HepG2 (cell line): ENCODE measurements around the gene TMEM63C. TPM values are rescaled to one million over a fixed set of nuclear protein-coding genes. Genes with fewer than 3 reads are reported as not detected.

Experiments
- ATAC-seq: fragments of 200-7000 bp; cut with Tn5 transposase; 3 replicates; pipeline ENCODE4 v1.9.1; 2020; ENCODE audit warnings: mild to moderate bottlenecking, moderate library complexity
- BruUV-seq: library from RNA; stranded (reverse); fragments of 400-500 nt; replicated peaks from 2 replicates; lab custom pipeline; 2021; lab: Mats Ljungman, UMichigan
- CTCF ChIA-PET: fragments of 300-600 bp; formaldehyde crosslinking; extraction: SDS; loops from one replicate; lab custom pipeline; 2021; ENCODE audit warnings: low total read pairs, inconsistent platforms, low intra/inter-chr PET ratio; lab: Yijun Ruan, JAX
- POLR2A ChIA-PET: fragments of 350-600 bp; sonication (Branson Sonifier 250); formaldehyde crosslinking; loops from one replicate; lab custom pipeline; 2020; ENCODE audit warnings: antibody characterized with exemption, inconsistent platforms; lab: Yijun Ruan, JAX
- DNase-seq: peaks from one replicate; pipeline ENCODE4 v3.0.0-alpha.2; 2015; ENCODE audit warnings: low spot score
- FAIRE-seq: peaks from 3 replicates; lab custom pipeline; 2011; peaks lifted over from hg19 to GRCh38; lab: Jason Lieb, UNC
- H2AFZ ChIP-seq: one replicate; pipeline ENCODE4 v1.6.1; 2011; ENCODE audit warnings: low read length, inconsistent platforms
- H3K27ac ChIP-seq: fragments of 300-600 bp; 3 replicates; pipeline ENCODE4 v1.8.0; 2011; ENCODE audit warnings: mixed run types, mild to moderate bottlenecking, mixed read lengths, low read length, inconsistent platforms; ENCODE audit not compliant: insufficient read depth; ENCODE audit errors: extremely low read length
- H3K27me3 ChIP-seq, 2 experiments: fragments of 200-600 bp in 1 of 2; 2 replicates in 1 of 2; 3 replicates in 1 of 2; pipeline versions ENCODE4 v1.6.0 to v1.8.0; 2011; ENCODE audit warnings: low read length in 2 of 2, mild to moderate bottlenecking in 2 of 2, moderate library complexity in 2 of 2, inconsistent platforms in 1 of 2; ENCODE audit not compliant: insufficient read depth in 2 of 2, control insufficient read depth in 1 of 2
- H3K36me3 ChIP-seq, 2 experiments: fragments of 200-600 bp in 1 of 2; replicated peaks in 1 of 2; 2 replicates in 1 of 2; 3 replicates in 1 of 2; pipeline versions ENCODE4 v1.5.1 to v1.8.0; 2011; ENCODE audit warnings: low read length in 2 of 2, inconsistent platforms in 1 of 2; ENCODE audit not compliant: insufficient read depth in 2 of 2, control insufficient read depth in 1 of 2
- H3K4me1 ChIP-seq: 2 replicates; pipeline ENCODE4 v1.5.1; 2012; ENCODE audit warnings: low read length, inconsistent platforms; ENCODE audit not compliant: insufficient read depth
- H3K4me2 ChIP-seq: 2 replicates; pipeline ENCODE4 v1.6.0; 2011; ENCODE audit warnings: low read depth, low read length, inconsistent platforms
- H3K4me3 ChIP-seq, 3 experiments: fragments of 200-600 bp in 1 of 3; sonication (generic), shearing (Covaris generic) in 1 of 3; replicated peaks in 1 of 3; 2 replicates each; pipeline ENCODE4 v1.5.1; 2011 to 2016; ENCODE audit warnings: low read length in 3 of 3, inconsistent platforms in 2 of 3, low read depth in 2 of 3, mild to moderate bottlenecking in 2 of 3, control low read depth in 1 of 3, mixed read lengths in 1 of 3; ENCODE audit not compliant: insufficient read depth in 1 of 3
- H3K79me2 ChIP-seq: one replicate; pipeline ENCODE4 v1.6.1; 2011; ENCODE audit warnings: low read length, inconsistent platforms; ENCODE audit not compliant: insufficient read depth
- H3K9ac ChIP-seq: 2 replicates; pipeline ENCODE4 v1.6.0; 2011; ENCODE audit warnings: mild to moderate bottlenecking, low read depth, low read length, inconsistent platforms; ENCODE audit not compliant: insufficient read depth
- H3K9me3 ChIP-seq: 2 replicates; pipeline ENCODE4 v1.5.1; 2012; ENCODE audit warnings: mild to moderate bottlenecking, low read length
- H4K20me1 ChIP-seq: 2 replicates; pipeline ENCODE4 v1.6.0; 2011; ENCODE audit warnings: inconsistent platforms, mild to moderate bottlenecking, low read length, moderate library complexity; ENCODE audit not compliant: insufficient read depth
- HNRNPH1 ChIP-seq: fragments of 200-400 bp; formaldehyde crosslinking; optimal IDR thresholded peaks from 2 replicates; pipeline ENCODE3; 2017; ENCODE audit warnings: mild to moderate bottlenecking, low read depth, low read length
- KLF9 ChIP-seq: IDR thresholded peaks from 2 replicates; pipeline ENCODE4 v1.6.1; 2016; ENCODE audit warnings: low read depth
- PITX1 ChIP-seq: sonication (generic); formaldehyde crosslinking; IDR thresholded peaks from 2 replicates; pipeline ENCODE4 v1.5.1; 2020; ENCODE audit warnings: mild to moderate bottlenecking, missing genetic modification reagents
- RARG ChIP-seq: sonication (generic); formaldehyde crosslinking; IDR thresholded peaks from 2 replicates; pipeline ENCODE4 v1.4.0; 2020; ENCODE audit warnings: low read depth, mild to moderate bottlenecking, missing genetic modification reagents
- SALL1 ChIP-seq: sonication (generic); formaldehyde crosslinking; IDR thresholded peaks from 2 replicates; pipeline ENCODE4 v1.8.0; 2022; ENCODE audit warnings: mild to moderate bottlenecking, missing genetic modification reagents
- SP140L ChIP-seq: sonication (generic); formaldehyde crosslinking; IDR thresholded peaks from 2 replicates; pipeline ENCODE4 v1.4.0; 2020; ENCODE audit warnings: missing genetic modification reagents, borderline replicate concordance
- ZNF331 ChIP-seq: sonication (generic); formaldehyde crosslinking; IDR thresholded peaks from 2 replicates; pipeline ENCODE4 v1.4.0; 2020; ENCODE audit warnings: missing genetic modification reagents
- ZNF33A ChIP-seq: sonication (generic); formaldehyde crosslinking; IDR thresholded peaks from 2 replicates; pipeline ENCODE4 v1.5.1; 2020; ENCODE audit warnings: missing genetic modification reagents, mild to moderate bottlenecking, moderate library complexity, borderline replicate concordance
- ZNF768 ChIP-seq: sonication (generic); formaldehyde crosslinking; IDR thresholded peaks from 2 replicates; pipeline ENCODE4 v1.4.0; 2020; ENCODE audit warnings: missing genetic modification reagents
- WGBS: methylation state at CpG from one replicate; pipeline ENCODE4 v1.1.6; 2017; ENCODE audit warnings: low lambda C conversion rate; 5-methylcytosine and 5-hydroxymethylcytosine counted together
- in situ Hi-C: cut with HindIII; loops from 2 replicates; pipeline ENCODE4 v1.10.0; 2017; ENCODE audit warnings: low pct_unique_long_range_greater_than_20kb; ENCODE audit not compliant: extremely low pct_ligation_motif_present
- intact Hi-C: fragments of 100-400 bp; cut with micrococcal nuclease; formaldehyde crosslinking; loops from one replicate; pipeline ENCODE4 v1.10.0; 2022; ENCODE audit not compliant: unreplicated experiment
- polyA plus RNA-seq, 8 experiments: library from polyadenylated mRNA; depleted of rRNA in 3 of 8; stranded (reverse) in 7 of 8; unstranded in 1 of 8; fragments of >200 nt; fragmentation: Illumina TruSeq in 4 of 8; extraction: Trizol in 4 of 8; gene quantifications; 2 replicates each; pipeline versions ENCODE4 v1.2.1 to v1.2.3, GENCODE V29; 2011 to 2016; ENCODE audit warnings: low read depth in 4 of 8, missing spikeins in 1 of 8, mixed read lengths in 1 of 8; ENCODE audit not compliant: insufficient read depth in 1 of 8
- total RNA-seq, 5 experiments: library from RNA; depleted of rRNA; stranded (reverse); fragments of >200 nt; fragmentation: Illumina TruSeq; extraction: Trizol; gene quantifications; 2 replicates each; pipeline ENCODE4 v1.2.3, GENCODE V29; 2016; ENCODE audit warnings: low read depth in 1 of 5
- TF ChIP-seq, protein P1 (sequence below): sonication (generic); formaldehyde crosslinking; IDR thresholded peaks from 2 replicates; pipeline ENCODE4 v1.8.1; 2023; ENCODE audit warnings: mild to moderate bottlenecking, moderate library complexity, missing genetic modification reagents
- TF ChIP-seq, protein P2 (sequence below): sonication (generic); formaldehyde crosslinking; IDR thresholded peaks from 2 replicates; pipeline ENCODE4 v1.4.0; 2020; ENCODE audit warnings: missing genetic modification reagents
- TF ChIP-seq, protein P3 (sequence below): sonication (generic); formaldehyde crosslinking; IDR thresholded peaks from 2 replicates; pipeline ENCODE4 v1.4.0; 2020; ENCODE audit warnings: missing genetic modification reagents

Gene TMEM63C
- total and polyA plus RNA-seq, 2 of the 13 experiments (the other 11 are each of a cell fraction or from before 2014, with no cell fraction given), result 0.17 to 0.27 TPM

DNA sequence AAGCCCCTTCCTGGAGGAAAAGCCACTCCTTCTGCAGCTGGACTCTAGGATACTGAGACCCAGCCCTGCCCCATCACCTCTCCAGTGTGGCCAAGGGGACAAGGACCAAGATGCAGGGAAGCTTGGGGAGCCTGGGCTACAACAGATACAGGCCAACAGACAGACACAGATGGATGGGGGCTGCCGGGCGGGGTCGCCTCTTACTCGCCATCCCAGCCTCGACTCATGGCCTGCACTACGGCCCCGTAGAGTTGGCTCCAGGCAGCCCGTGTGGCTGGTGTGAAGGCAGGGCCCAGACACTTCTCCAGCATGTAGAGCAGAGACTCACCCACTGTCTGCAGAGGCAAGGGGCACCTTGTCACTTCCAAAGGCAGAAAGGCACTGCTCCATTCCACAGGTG, 84.7 kb downstream of the TMEM63C start:
- no peak overlapping the region for H2AFZ ChIP-seq
- POLR2A ChIA-PET, result no interaction called here
- no TSS peak for BruUV-seq
- 25% methylated on average over 8 of the region's 8 CpGs for WGBS
- FAIRE-seq (no peak), DNase-seq (no peak), ATAC-seq (no peak)
- H3K9ac ChIP-seq, result no peak overlapping the region
- CTCF ChIA-PET, result no interaction called here
- H4K20me1 ChIP-seq, result peaks cover 2% of the 10 kb centered on the region; the same call in 1 of the 2 replicates
- no peak for TF ChIP-seq ZNF33A
- TF ChIP-seq, protein P1, sequence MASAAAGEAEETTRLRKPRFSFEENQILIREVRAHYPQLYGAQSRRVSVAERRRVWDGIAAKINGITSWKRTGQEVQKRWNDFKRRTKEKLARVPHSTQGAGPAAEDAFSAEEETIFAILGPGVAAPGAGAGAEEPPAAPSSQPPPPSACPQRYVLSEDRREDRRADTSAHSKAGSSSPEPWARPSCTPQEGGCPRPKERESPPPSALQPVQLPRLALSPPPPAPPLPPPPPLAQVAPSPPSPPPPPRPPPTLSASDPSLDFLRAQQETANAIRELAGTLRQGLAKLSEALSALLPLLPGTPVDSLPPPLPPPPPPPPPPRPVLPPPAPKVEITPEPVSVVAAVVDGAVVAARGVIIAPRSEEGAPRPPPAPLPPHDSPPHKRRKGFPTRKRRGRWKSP (CRISPR knock-in tag), result no peak
- no peak for TF ChIP-seq SALL1
- no peak for TF ChIP-seq RARG (CRISPR knock-in tag)
- TF ChIP-seq KLF9, result no peak
- TF ChIP-seq HNRNPH1, result no peak
- intact Hi-C loops, result no loop called here
- in situ Hi-C loops, result no loop called here
- no peaks in the 10 kb centered on the region for H3K79me2 ChIP-seq
- H3K4me2 ChIP-seq, result no peak overlapping the region
- H3K9me3 ChIP-seq, result no peaks in the 10 kb centered on the region
- no peaks in the 10 kb centered on the region for H3K36me3 ChIP-seq
- H3K4me1 ChIP-seq, result no peaks in the 10 kb centered on the region
- H3K4me3 ChIP-seq, result no peak overlapping the region
- no peak overlapping the region for H3K27ac ChIP-seq
- H3K27me3 ChIP-seq, result peaks cover 9 to 57% of the 10 kb centered on the region in 2 experiments; a peak in 4 of 5 replicates

DNA sequence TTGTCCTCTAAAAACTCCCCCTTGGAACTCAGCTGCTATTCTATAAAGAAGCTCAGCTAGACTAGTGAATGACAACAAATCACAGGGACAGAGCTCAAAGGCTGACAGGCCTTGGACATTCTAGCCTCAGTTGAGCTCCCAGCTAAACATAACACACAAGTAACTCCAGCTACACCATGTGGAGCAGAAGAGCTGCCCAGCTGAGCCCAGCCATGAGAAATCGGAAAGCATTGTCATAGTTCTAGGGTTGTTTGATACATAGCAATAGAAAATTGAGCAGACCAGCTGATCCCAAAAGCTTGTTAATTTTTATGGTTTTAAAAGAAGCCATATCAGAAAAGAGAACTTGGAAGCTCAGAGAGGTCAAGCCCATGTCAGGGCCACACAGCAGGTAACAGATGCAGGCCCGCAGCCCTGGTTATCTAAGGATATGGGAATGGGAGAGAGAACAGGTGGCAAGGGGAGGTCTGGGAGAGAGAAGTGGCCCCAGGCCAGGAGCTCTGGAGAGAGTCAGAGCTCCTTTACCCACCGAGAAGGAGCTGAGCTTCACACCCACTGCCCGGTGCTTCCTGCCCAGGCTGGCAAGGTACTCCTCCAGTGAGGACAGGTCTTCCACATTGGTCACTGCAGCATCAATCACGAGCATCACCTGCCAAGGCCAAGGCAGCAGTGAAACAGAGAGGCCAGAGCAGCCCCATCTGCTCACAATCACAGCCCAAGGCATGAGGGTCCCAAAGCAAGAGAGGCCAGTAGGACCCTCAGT, 86.5 kb downstream of the TMEM63C start:
- ChIA-PET CTCF (no interaction called here), POLR2A (no interaction called here)
- Histone ChIP-seq H3K79me2 (no peaks in the 10 kb centered on the region), H3K36me3 (no peaks in the 10 kb centered on the region), H2AFZ (no peak overlapping the region), H4K20me1 (peaks cover 2% of the 10 kb centered on the region; the same call in 1 of the 2 replicates), H3K4me2 (no peak overlapping the region), H3K9me3 (no peaks in the 10 kb centered on the region), H3K4me1 (no peaks in the 10 kb centered on the region), H3K9ac (no peak overlapping the region), H3K27me3 (peaks cover 9 to 48% of the 10 kb centered on the region in 2 experiments; a peak in 4 of 5 replicates), H3K4me3 (no peak overlapping the region), H3K27ac (no peak overlapping the region)
- ATAC-seq (no peak), FAIRE-seq (no peak), DNase-seq (no peak)
- in situ Hi-C loops (no loop called here), intact Hi-C loops (no loop called here)
- WGBS, result 82% methylated on average over 2 of the region's 5 CpGs
- no TSS peak for BruUV-seq
- TF ChIP-seq, protein P2, sequence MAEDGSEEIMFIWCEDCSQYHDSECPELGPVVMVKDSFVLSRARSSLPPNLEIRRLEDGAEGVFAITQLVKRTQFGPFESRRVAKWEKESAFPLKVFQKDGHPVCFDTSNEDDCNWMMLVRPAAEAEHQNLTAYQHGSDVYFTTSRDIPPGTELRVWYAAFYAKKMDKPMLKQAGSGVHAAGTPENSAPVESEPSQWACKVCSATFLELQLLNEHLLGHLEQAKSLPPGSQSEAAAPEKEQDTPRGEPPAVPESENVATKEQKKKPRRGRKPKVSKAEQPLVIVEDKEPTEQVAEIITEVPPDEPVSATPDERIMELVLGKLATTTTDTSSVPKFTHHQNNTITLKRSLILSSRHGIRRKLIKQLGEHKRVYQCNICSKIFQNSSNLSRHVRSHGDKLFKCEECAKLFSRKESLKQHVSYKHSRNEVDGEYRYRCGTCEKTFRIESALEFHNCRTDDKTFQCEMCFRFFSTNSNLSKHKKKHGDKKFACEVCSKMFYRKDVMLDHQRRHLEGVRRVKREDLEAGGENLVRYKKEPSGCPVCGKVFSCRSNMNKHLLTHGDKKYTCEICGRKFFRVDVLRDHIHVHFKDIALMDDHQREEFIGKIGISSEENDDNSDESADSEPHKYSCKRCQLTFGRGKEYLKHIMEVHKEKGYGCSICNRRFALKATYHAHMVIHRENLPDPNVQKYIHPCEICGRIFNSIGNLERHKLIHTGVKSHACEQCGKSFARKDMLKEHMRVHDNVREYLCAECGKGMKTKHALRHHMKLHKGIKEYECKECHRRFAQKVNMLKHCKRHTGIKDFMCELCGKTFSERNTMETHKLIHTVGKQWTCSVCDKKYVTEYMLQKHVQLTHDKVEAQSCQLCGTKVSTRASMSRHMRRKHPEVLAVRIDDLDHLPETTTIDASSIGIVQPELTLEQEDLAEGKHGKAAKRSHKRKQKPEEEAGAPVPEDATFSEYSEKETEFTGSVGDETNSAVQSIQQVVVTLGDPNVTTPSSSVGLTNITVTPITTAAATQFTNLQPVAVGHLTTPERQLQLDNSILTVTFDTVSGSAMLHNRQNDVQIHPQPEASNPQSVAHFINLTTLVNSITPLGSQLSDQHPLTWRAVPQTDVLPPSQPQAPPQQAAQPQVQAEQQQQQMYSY, result no peak
- TF ChIP-seq, protein P3, sequence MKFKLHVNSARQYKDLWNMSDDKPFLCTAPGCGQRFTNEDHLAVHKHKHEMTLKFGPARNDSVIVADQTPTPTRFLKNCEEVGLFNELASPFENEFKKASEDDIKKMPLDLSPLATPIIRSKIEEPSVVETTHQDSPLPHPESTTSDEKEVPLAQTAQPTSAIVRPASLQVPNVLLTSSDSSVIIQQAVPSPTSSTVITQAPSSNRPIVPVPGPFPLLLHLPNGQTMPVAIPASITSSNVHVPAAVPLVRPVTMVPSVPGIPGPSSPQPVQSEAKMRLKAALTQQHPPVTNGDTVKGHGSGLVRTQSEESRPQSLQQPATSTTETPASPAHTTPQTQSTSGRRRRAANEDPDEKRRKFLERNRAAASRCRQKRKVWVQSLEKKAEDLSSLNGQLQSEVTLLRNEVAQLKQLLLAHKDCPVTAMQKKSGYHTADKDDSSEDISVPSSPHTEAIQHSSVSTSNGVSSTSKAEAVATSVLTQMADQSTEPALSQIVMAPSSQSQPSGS (CRISPR knock-in tag), result no peak
- TF ChIP-seq PITX1 (CRISPR knock-in tag) (no peak), ZNF768 (CRISPR knock-in tag) (0 out of 2 replicates have a peak, but pooled peaks have one; percentile 42), ZNF331 (CRISPR knock-in tag) (peak; percentile 97), SP140L (CRISPR knock-in tag) (no peak)
